ENCODE data around the gene MT2A.
"Not testable (repeated sequence)": the region's sequence is repeated elsewhere in the genome, so short reads cannot be mapped to it uniquely, and the experiment has no call there.

Gene MT2A

DNA sequence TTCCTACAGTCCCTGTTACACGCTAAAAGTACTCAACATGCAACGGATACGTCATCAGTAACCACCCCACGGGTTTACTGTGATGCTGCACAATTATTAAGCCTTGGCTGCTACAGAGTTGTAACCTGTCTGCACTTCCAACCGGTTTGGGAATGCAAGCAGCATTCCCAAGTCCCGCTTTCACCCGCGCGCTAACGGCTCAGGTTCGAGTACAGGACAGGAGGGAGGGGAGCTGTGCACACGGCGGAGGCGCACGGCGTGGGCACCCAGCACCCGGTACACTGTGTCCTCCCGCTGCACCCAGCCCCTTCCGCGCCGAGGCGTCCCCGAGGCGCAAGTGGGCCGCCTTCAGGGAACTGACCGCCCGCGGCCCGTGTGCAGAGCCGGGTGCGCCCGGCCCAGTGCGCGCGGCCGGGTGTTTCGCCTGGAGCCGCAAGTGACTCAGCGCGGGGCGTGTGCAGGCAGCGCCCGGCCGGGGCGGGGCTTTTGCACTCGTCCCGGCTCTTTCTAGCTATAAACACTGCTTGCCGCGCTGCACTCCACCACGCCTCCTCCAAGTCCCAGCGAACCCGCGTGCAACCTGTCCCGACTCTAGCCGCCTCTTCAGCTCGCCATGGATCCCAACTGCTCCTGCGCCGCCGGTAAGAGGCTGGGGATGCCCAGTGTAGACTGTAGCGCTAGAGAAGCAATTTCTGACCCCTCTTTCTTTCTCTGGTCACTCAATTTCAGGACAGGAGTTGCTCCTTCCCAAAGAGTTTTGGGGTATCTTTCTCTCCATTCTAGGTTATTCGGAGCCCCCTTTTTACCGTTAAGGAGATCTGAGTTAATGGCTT, at the start of gene MT2A:
MT2A (plus strand) TSS at position 542 of the 833 bp plus-strand sequence; CDS start at position 614, 72 bp downstream.
- peak; percentile 93 for DNase-seq (ENCODE audit: low spot score)

DNA sequence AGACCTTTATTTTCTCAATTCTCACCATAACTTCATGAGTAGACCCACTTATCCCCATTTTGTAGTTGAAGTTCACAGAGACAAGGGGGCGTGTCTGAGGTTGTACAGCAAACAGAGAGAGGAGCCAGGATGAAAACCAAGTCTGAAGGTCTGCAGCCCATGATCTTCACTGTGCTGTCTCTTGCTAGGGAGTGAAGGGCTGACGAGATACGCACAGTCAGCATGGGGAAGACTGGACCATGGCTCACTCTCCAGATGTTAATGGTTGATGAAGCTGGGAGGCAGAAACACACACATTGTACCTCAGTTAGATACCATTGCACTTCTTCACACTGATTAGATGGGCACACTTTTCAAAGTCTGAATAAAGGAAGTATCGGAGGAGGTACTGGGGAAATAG, 49.3 kb upstream of the MT2A start:
- no peak for DNase-seq (ENCODE audit: low spot score)

DNA sequence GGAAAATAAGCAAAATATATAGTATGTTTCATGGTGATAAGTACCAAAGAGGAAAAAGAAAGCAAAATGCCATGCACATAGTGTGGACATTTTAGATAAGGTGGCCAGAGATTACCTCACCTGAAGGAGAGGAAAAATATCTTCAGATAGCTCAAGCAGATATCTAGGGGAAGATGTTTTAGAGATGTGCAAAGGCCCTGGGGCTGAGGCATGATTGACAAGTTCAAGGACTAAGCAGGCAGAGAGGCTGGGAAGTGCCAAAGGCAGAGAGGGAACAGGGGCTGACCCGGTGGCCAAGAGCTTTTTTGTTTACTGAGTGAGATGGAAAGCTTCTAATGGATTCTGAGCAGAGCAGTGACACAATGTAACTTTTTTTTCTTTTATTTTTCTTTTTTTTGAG, 47.9 kb upstream of the MT2A start:
- no peak for DNase-seq (ENCODE audit: low spot score)

DNA sequence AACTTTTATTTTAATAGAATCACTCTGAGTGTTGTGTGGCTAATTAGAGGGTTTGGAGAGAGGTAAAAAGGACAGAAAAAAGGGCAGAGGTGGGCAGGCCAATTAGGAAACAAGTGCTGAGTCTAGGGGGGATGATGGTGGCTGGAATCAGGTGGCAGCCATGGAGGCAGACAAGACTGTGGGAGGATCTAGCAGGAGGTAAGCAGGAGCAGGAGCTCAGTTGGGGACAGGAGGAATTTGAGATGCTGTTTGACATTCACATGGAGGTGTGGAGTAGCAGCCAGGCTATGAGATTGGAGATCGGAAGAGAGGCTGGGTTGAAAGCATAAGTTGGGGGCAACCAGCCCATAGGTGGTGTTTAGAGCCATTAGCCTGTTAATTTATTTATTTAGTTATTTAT, 47.3 kb upstream of the MT2A start:
- DNase-seq (ENCODE audit: low spot score), result no peak

DNA sequence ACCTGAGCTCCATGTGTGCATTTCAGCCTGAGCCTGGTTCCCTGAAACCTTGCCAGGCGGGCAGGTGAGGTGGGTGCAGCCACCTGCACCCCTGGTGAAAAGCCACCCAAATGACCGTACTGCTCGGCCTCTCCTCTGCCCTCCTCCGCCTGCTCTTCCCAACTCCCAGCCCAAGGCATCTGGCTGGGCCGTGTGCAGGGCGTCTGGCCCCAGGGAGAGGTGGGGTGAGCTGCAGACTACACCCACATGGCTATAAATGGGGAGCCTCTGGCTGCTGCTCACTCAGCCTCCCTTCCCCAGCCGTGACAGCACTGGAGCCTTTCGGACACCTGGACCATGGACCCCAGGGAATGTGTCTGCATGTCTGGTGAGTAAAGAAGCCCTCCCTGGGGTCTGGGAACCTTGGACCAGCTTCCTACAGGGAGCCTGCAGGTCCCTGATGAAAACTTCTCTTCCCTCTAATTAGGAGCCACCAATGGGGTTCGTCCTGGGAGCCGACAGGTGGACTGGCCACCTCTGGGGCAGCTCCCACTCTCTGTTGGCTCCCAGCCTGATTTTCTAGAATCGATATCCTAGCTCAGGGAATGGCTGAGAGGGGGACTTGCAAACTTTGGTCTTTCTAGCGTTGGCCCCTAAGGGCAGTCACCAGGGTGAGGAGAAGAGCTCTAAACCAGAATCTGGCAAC, 43.4 kb upstream of the MT2A start, which contains the start of gene MT4:
MT4 (plus strand) TSS at position 281 of the 685 bp plus-strand sequence; CDS start at position 337, 56 bp downstream.
- no peak for DNase-seq (ENCODE audit: low spot score)

DNA sequence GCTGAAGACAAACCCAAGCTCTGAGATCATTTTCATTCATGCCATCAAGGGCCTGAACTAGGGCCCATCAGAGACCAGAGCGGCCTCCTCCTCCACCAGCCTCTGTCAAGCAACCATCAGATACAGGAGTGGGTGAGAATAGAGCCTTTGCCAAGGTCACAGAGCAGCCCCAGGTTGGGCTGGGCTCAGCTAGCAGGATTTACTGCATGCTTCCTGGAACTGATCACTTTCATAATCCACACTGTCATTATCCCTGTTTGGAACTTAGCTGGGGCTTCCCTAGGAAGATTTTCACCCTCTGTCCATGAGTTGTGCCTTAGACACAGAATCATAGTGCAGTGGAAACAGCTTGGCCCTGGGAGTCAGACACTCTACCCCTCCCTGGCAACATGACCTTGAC, 38.4 kb upstream of the MT2A start:
- DNase-seq (ENCODE audit: low spot score), result no peak

DNA sequence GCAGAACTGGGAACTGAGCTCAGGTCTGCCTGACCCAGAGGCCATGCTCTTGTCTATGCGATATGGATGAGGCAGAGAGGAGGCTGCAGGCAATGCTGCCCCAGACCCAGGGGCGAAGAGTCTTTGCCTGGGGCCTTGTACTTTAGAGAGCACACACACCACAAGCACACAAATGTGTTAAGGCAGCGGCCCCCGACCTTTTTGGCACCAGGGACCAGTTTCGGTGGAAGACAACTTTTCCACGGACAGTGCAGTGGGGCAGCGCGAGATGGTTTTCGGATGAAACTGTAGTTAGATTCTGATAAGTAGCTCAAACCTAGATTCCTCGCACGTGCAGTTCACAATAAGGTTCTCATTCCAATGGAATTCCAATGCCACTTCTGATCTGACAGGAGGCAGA, 36.9 kb upstream of the MT2A start:
- DNase-seq (ENCODE audit: low spot score), result no peak

DNA sequence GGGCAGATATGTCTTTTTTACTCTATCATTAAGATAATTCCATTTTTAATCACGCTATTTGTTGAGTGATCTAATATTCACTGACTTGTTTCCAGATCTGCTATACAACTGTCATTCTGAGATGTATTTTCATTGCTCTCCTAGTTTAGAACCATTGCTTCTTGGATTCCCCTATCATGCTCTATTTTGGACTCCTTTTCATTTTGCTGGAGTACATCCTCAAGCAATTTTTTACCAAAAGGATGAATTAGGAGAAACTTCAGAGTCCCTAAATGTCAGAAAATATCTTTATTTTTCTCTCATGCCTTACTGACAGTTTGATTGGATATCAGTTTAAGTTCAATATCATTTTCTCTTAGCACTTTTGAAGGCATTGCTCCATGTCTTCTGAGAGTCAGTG, 33.8 kb upstream of the MT2A start:
- DNase-seq (ENCODE audit: low spot score), result no peak

DNA sequence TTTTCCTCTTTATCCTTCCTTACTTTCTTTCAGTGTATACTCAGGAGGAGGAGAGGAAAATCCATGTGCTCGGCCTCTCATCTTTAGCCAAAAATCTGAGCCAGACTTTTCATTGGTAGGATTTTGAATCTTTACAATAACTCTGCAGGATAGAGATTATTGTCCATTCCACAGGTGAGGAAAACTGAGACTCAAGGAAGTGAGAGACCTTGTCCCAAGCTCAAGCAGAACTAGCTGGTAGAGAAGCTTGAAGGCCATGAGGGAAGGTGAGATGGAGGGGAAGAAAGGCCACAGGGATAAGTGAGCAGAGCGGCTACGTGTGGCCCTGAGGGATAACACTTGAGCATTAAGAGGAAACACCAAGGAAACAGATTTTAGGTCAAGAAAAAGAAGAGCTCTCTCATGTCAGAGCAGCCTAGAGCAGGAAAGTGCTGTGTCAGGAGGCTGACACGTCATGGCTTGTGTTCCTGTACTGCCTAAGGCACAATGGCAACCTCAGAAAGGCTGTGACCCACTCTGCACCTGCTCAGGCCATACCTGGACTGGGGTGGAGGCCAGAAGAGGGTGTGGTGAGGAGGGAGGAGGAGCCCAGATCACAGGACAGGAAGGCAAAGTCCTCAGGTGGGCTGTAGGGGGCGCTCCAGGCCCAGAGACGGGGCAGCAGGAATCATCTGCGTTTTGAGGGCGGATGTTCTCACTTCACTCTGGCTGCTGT, 31.6 kb upstream of the MT2A start:
- DNase-seq (ENCODE audit: low spot score), result peak; percentile 51

DNA sequence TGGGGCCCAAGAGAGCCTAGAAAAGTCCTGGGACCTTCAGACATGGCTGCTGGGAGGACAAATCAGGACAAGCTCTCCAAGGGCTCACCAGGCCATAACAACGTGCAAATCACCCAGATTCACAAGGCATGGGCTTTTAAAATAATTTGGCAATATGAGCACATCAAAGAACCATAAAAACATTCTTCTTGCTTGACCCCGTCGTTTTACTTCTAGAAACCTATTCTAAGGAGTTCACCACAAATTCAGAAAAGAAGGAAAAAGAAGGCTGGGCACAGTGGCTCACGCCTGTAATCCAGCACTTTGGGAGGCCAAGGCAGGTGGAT, 31.1 kb upstream of the MT2A start:
- no peak for DNase-seq (ENCODE audit: low spot score)

DNA sequence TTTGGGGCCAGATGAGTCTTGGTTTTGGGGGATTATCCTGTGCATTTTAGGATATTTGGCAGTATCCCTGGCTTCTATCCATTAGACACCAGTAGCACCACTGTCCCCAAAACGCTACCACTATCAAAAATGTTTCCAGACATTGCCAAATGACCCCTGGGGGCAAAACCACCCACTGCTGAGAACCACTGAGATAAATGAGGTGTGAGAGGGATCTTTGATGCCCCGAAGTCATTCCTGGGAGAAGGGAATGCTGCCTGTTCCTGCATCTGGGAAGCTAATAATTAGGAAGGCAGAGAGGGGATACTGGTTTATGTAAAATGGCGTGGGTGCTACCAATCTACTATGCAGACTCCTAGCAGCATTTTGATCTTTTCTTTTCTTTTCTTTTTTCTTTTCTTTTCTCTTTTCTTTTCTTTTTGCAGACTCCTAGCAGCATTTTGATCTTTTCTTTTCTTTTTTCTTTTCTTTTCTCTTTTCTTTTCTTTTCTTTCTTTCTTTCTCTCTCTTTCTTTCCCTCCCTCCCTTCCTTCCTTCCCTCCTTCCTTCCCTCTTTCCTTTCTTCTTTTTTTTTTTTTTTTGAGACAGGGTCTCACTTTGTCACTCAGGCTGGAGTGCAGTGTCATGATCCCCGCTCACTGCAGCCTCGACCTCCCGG, 27.9 kb upstream of the MT2A start:
- no peak for DNase-seq (ENCODE audit: low spot score)

DNA sequence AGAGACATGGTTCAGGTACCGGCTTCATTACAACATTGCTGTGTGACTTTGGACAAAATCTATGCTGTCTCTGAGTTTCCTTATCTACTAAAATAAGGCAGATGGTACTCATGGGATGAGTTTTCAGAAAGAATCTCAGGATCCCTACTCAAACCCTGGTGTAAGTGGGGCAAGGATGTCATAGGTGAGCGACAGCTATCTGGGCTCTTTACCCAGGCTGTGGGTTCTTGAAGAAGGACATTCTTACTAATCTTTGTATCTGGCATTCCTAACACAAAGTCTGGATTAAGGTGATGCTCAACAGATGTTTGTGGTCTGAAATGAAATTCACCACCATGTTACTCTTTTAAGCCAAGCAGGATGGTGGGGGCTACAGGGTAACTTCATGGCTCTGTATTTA, 25.5 kb upstream of the MT2A start:
- not testable (repeated sequence) for DNase-seq (ENCODE audit: low spot score)

DNA sequence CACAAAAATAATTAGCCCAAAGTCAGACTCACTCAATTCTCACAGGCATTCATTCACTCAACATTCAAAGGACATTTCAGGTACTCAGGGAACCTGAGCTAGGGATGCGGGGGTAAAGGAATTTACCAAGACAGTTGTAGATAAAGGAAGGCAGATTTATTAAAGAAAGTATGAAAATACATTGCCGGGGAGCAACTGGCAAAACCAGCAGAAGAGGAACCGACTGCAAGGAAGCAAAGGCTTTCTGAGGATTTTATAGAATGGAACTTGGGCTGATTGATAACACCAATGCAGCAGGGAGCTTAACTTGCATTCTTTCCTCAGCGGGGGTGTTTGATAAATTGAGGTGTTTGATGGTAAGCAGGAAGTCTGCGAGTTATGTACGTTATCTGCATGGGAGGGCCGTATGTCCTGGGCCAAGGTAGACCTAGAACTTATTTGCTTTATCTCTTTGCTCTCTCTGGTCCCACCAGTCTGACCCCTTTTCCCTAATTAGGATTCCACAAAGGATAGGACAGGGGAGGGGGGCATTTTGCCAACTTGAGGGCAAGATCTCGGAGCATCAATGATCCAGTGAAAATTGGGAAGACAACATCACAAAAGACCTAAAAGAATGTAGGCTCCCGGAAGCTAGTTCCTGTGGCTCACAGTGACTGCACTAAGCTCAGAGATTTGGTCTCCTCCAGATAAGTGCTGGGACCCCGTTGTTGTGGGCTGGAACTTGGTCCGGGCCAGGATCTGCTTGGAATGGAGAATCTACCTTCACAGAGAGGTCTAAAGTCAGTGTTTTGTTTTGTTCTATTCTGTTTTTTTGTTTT, 24.8 kb upstream of the MT2A start:
- no peak for DNase-seq (ENCODE audit: low spot score)

DNA sequence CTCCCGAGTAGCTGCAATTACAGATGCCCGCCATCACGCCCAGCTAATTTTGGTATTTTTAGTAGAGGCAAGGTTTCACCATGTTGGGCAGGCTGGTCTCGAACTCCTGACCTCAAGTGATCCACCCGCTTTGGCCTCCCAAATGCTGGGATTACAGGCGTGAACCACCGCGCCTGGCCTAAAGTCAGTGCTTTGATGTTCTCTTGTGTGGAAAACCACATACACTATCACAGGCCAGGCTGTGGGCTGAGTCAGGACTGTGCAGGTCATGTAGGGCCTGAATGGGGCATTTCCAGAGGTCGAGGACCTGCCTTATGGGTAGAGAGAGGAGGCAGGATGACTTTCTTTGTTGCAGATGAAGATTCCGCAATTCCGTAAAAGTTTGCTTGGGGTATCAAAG, 24.1 kb upstream of the MT2A start:
- DNase-seq (ENCODE audit: low spot score), result no peak

DNA sequence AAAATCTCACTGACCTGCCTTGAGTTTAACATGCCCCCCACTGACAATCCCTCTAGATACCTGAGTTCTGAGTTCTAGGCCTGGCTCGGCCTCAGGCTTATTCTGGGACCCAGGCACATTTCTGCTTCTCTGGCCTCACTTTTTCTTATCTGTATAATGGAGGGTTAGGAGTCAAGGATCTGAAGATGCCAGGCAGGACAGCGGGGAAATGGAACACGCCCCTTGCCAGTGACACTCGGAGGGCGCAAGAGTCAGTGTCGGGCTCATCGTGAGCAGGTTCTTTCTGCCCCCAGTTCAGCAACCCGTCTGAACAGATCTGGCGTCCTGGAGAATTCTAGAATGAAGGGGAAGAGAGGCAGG, 19.6 kb upstream of the MT2A start:
- no peak for DNase-seq (ENCODE audit: low spot score)

DNA sequence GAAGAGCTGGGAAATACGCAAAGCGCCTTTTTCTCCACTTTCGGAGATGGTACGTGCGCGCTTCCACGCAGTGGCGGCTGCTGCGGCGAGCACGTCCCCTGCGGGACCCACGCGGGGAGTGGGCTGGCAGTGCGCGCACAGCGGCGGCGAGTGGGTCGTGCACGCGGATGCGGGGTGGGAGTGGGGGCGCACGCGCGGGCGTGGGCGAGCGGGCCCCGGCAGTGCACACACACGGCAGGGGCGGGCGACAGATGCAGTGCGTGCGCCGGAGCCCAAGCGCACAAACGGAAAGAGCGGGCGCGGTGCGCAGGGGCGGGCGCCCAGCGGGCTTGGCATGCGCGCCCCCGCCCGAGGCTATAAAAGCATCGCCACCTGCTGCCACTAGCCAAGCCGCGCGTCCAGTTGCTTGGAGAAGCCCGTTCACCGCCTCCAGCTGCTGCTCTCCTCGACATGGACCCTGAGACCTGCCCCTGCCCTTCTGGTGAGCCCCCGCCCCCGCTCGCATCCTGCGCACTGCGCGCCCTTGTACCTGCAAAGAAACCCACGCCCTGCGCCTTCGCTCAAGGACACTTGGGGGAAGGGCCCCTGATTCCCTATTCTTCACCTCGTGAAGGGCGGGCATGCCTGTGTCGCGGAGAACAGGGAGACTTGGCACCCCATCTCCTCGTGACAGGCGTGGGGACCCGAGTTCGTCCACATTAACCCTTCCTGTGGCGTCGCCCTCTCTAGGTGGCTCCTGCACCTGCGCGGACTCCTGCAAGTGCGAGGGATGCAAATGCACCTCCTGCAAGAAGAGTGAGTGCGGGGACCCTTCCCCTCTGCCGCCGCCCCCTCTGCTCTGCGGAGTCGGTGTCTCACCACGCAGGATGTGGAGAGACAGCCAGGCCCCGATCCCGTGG, 19.0 kb upstream of the MT2A start, which contains the start of gene MT3:
MT3 (plus strand) TSS at position 388 of the 899 bp plus-strand sequence; CDS start at position 451, 63 bp downstream.
- DNase-seq (ENCODE audit: low spot score), result no peak

DNA sequence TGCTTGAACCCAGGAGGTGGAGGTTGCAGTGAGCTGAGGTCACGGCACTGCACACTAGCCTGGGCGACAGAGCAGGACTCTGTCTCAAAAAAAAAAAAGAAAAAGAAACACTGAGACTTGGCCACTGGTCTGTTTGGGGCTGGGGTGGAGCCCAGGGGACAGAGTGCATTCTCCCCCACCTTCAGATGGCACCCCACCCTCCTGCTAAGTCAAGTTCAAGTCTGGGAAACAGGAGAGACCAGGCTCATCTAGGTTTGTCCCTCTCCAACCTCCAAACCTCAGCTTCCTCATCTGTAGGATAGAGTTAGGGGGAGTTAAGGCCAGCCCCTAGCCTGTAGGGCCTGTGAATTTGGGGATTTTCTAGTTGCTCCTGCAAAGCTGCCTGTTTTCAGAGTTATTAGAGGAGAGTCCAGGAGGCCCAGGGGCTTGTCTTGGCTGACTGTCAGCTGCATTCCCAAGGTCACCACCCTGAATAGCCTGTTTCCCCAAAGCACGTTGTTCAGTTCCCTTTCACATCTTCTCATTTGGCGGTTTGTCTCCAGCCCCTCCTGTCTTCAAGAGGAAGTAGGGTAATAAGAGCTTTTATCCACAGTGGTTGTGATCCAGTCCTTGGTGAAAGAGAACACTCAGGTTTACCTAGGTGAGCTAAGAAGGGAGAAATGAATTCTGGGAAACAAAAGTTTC, 16.9 kb upstream of the MT2A start:
- no peak for DNase-seq (ENCODE audit: low spot score)

DNA sequence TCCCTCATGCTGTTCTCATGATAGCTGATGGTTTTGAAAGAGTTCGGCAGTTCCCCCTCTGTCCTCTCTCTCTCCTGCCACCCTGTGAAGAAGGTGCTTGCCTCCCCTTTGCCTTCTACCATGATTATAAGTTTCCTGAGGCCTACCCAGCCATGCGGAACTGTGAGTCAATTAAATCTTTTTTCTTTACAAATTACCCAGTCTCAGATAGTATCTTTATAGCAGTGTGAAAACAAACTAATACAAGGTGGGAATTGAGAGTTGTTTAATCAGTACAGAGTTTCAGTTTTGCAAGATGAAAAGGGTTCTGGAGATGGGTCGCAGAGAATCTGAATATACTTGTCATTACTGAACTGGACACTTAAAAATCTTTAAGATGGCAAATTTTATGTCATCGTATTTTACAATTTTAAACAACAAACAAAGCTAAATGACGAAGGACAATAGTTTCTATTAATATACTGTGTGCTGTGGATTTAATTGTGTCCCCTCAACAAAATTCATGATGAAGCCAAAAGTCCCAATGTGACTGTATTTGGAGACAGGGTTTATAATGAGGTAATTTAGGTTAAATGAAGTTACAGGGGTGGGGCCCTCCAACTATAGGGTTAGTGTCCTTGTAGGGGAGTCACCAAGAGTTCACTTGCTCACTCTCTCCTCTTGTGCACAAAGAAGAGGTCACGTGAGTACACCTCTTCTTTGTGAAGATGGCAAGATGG, 14.7 kb upstream of the MT2A start:
- no peak for DNase-seq (ENCODE audit: low spot score)

DNA sequence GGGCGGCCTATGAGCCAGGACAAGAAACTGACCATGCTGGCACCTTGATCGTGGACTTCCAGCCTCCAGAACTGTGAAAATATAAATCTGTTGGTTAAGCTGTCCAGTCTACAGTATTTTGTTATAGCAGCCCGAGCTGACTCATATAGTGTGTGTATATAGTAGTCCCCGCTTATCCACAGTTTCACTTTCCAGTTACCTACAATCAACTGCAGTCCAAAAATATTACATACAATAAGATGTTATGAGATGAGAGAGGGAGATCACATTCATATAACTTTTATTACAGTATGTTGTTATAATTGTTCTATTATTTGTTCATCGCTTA, 14.1 kb upstream of the MT2A start:
- no peak for DNase-seq (ENCODE audit: low spot score)

Data from D341Med (cell line).